HEK293 (cell line): Measurements from ENCODE around the gene SYTL3.

ENCODE experiments used
- BCL11A ChIP-seq: fragments of 450-650 bp; formaldehyde crosslinking; IDR thresholded peaks from 2 replicates; pipeline ENCODE4 v1.5.1; 2016; ENCODE audit warnings: low read depth, missing biosample characterization, missing genetic modification characterization
- CTCF ChIP-seq: fragments of 450-650 bp; formaldehyde crosslinking; IDR thresholded peaks from 2 replicates; pipeline ENCODE4 v1.5.1; 2016; ENCODE audit warnings: missing biosample characterization, missing genetic modification characterization
- PBX3 ChIP-seq: sonication (generic); formaldehyde crosslinking; IDR thresholded peaks from 2 replicates; pipeline ENCODE4 v1.8.1; 2022; ENCODE audit warnings: mild to moderate bottlenecking, moderate library complexity, missing genetic modification reagents
- PRDM4 ChIP-seq: fragments of 450-650 bp; formaldehyde crosslinking; IDR thresholded peaks from 2 replicates; pipeline ENCODE4 v1.5.1; 2017; ENCODE audit warnings: missing biosample characterization, missing genetic modification characterization
- ZNF133 ChIP-seq: fragments of 450-650 bp; formaldehyde crosslinking; IDR thresholded peaks from 2 replicates; pipeline ENCODE4 v1.5.1; 2016; ENCODE audit warnings: missing biosample characterization, missing genetic modification characterization
- ZNF24 ChIP-seq: fragments of 450-650 bp; formaldehyde crosslinking; IDR thresholded peaks from 2 replicates; pipeline ENCODE4 v1.5.1; 2016; ENCODE audit warnings: missing biosample characterization, missing genetic modification characterization
- ZNF529 ChIP-seq: fragments of 450-650 bp; formaldehyde crosslinking; IDR thresholded peaks from 2 replicates; pipeline ENCODE4 v1.5.1; 2017; ENCODE audit warnings: missing genetic modification characterization, missing biosample characterization; ENCODE audit not compliant: insufficient replicate concordance
- ZNF639 ChIP-seq: fragments of 450-650 bp; formaldehyde crosslinking; IDR thresholded peaks from 2 replicates; pipeline ENCODE4 v1.5.1; 2016; ENCODE audit warnings: missing biosample characterization, missing genetic modification characterization
- TF ChIP-seq, protein P1 (sequence below): fragments of 450-650 bp; formaldehyde crosslinking; IDR thresholded peaks from 2 replicates; pipeline ENCODE4 v1.5.1; 2016; ENCODE audit warnings: missing biosample characterization, missing genetic modification characterization

DNA sequence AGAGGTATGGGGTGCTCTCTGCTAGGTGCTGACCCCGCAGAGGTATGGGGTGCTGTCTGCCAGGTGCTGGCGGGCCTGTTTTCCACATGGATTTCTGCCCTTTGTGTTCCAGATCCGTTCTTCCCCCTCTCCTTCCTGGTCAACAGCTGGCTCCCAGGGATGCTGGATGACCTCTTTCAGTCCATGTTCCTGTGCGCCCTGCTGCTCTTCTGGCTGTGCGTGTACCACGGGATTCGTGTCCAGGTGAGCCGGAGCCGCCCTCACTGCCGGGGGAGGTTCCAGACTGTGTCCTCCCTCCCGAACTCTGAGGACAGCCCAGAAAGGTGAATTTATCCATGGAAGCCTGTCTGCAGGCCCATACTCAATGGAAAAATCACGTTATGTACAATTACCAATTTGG, 41.6 kb upstream of the SYTL3 start:
- TF ChIP-seq ZNF133 (no peak), CTCF (tag by site-specific recombination) (no peak), BCL11A (tag by site-specific recombination) (no peak), ZNF24 (tag by site-specific recombination) (no peak), ZNF639 (tag by site-specific recombination) (no peak), PRDM4 (no peak), PBX3 (CRISPR knock-in tag) (no peak), ZNF529 (tag by site-specific recombination) (no peak)
- TF ChIP-seq, protein P1, sequence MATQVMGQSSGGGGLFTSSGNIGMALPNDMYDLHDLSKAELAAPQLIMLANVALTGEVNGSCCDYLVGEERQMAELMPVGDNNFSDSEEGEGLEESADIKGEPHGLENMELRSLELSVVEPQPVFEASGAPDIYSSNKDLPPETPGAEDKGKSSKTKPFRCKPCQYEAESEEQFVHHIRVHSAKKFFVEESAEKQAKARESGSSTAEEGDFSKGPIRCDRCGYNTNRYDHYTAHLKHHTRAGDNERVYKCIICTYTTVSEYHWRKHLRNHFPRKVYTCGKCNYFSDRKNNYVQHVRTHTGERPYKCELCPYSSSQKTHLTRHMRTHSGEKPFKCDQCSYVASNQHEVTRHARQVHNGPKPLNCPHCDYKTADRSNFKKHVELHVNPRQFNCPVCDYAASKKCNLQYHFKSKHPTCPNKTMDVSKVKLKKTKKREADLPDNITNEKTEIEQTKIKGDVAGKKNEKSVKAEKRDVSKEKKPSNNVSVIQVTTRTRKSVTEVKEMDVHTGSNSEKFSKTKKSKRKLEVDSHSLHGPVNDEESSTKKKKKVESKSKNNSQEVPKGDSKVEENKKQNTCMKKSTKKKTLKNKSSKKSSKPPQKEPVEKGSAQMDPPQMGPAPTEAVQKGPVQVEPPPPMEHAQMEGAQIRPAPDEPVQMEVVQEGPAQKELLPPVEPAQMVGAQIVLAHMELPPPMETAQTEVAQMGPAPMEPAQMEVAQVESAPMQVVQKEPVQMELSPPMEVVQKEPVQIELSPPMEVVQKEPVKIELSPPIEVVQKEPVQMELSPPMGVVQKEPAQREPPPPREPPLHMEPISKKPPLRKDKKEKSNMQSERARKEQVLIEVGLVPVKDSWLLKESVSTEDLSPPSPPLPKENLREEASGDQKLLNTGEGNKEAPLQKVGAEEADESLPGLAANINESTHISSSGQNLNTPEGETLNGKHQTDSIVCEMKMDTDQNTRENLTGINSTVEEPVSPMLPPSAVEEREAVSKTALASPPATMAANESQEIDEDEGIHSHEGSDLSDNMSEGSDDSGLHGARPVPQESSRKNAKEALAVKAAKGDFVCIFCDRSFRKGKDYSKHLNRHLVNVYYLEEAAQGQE (tag by site-specific recombination) = no peak
